Activated T-cell treated with anti-CD3 and anti-CD28 coated beads, Interleukin-2, amount 50 U/mL, for 1 hour (primary cell): ENCODE measurements around the gene LMAN2L.
"Not testable (repeated sequence)": the region's sequence is repeated elsewhere in the genome, so short reads cannot be mapped to it uniquely, and the experiment has no call there.

Experiments used
- DNase-seq: peaks from one replicate; pipeline ENCODE4 v3.0.0-alpha.2; 2020

Gene LMAN2L

GRCh38 chr2:96687266-96687665 lies 52.6 kb downstream of the LMAN2L start:
- DNase-seq = no peak

- no peak for DNase-seq
These were observed 54.0 kb downstream of the LMAN2L start for GRCh38 chr2:96685577-96686459.

DNA sequence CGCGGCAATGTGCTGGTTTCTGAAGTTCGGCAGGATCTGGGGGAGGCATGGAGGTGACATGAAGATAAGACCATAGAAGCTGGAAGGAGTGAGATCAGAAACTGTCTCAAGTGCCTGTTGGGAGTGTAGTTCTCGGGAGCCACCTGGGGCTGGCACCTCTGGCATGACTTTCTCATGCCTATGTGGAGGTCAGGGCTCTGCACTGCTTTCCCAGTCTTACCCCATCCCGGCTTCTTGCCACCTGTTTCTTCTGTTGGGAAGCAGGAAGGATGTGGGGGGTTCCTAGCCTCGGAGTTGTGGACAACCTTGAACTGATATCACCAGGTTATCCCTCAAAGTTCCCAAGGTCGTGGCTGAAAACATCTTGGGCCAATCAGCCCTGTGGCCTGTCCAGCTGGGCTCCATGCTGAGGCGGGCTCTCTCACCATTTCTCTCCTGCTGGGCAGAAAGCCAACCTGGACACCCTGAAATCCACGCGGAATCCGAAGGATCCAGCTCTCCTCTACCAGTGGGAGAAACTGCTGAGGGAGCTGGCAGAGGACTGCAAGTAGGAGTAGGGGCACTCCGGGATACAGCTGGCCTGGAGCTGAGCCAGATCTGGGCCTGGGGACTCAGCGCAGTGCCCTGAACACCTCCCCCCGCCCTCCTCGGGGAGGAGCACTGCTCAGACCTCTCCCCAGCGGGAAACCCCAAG lies 54.8 kb downstream of the LMAN2L start:
- no peak for DNase-seq

DNA sequence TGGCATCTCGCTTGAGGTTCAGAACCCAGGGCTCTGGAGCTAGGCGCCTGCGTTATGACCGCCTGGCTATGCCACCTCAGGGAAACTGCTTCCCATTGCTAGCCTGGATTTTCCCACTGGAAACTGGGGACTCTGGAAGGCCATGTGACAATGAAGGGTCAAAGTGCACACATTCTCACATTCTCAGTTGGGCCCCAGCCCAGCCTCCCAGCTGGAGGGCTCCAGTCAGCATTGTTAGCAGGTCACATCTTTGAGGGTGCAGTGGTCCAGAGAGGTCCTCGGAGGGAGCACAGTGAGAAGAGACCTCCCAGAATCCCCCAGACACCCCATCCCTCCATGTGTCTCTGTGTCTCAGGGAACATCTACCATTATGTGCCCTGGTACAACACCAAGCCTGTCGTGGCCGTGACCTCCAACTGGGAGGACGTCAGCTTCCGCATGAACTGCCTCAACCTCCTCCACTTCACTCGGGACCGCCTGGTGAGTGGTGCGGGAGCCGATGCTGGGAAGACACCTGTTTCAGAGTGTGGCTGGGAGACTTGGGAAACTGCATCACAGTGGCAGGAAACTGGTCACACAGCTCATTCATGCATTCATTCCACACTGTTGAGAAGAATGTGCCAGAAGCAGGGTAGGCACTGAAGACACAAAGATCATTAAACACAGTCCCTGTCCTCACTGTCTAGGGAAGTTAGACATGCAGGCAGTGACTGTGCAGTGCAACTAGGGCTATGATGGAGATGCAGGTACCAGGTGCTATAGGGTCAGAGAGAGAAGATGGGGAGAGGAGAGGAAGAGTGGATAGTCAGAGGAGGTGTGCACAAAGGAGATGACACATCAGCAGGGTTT lies 55.7 kb downstream of the LMAN2L start:
- no peak for DNase-seq

- no peak for DNase-seq
These were observed 56.6 kb downstream of the LMAN2L start for GRCh38 chr2:96683307-96683706.

GRCh38 chr2:96681540-96681939 lies 58.3 kb downstream of the LMAN2L start:
- no peak for DNase-seq

DNA sequence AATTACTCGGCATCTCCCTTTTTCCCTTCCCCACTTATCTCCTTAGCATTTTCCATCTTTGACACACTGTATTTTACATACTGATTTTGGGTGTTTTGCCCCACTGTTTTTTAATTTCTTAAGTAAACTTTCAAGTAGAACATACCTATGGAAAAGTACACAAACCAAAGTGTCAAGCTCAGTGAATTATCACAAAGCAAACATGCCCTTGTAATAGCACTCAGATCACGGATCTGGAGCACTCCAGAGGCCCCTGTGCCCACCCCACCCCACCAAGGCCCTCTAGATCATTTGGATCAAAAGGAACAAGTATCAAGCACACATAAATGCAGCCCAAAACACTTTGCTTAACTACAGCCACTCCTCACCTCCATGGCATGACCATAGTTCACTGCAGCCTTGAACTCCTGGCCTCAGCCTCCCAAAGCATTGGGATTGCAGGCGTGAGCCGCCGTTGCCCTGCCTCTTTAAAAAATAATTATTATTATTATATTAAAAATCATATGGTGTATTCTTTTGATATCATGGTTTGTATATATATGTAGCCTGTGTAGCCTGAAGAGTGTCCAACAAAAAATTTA lies 59.2 kb downstream of the LMAN2L start:
- DNase-seq = no peak

GRCh38 chr2:96679848-96680247 lies 60.0 kb downstream of the LMAN2L start:
- DNase-seq = no peak

DNA sequence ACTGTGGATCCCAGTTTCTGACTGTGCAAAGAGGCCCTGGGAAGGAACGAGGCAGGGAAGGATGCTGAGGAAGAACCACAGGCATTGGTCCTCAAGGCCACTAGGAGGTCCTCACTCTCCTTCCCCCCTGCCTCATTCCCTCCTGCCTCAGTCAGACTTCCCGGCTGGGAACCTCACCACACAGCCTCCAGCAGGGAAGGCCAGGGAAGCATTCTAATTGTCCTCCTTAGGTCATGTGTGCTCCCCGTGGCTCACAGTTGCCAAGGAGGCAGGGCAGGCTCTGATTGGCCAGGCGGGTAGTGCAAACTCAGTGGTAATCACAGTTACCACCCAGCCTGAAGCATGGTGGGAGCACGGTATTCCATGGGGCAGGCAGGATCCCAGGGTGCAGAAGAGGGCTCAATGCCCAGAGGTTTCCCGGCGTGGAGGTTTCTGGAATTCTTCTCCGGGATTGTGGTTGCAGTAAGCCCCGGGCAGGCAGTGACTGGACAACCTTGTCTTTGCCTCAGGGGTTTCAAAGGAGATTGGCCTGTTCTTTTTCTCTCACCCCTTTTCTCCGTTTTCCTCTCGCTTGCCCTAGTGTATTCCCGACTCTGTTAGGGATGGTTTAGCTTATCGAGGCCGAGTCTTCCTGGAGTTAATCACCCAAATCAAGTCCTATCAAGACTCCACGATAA lies 70.2 kb downstream of the LMAN2L start:
- DNase-seq = no peak

DNA sequence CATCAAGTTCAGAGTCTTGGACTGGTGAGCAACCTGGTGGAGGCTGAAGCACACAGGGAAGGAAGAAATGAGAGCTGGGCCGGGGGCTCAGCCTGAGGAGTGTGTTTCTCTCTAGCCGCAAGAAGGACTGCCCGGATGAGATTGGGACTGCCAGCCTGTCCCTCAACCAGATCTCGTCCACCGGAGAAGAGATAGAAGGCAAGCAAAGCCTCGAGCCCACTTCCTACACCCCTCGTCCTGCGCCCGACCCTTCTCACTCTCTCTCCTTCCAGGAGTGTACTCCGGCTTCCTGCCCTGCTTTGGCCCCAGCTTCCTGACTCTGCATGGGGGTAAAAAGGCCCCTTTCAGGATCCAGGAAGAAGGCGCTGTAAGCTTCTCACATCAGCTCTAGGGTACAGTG lies 71.1 kb downstream of the LMAN2L start:
- no peak for DNase-seq

GRCh38 chr2:96665717-96666116 lies 74.1 kb downstream of the LMAN2L start:
- DNase-seq = not testable (repeated sequence)

GRCh38 chr2:96665083-96665569 lies 74.7 kb downstream of the LMAN2L start:
- DNase-seq = no peak

- DNase-seq = no peak
These were observed 75.4 kb downstream of the LMAN2L start for GRCh38 chr2:96664366-96664925.

GRCh38 chr2:96663829-96664228 lies 76.0 kb downstream of the LMAN2L start:
- no peak for DNase-seq

DNA sequence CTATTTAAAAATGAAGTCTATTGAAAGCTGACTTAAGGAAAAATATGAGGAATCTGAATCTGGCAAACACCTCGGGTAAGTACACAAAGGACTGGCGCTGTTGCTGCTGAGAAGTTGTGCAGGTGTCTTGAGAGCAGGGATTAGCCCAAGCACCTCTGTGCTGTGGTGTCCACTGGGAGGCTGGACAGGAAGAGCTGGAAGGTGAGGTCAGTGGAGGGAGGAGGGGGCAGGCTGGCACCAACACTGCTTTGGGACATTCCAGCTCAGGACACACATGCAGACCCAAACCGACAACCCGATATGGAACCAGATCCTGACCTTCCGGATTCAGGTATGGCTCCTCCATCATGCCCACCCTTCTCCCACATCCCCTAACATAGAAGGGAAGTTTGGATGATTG lies 76.7 kb downstream of the LMAN2L start:
- DNase-seq = no peak

DNA sequence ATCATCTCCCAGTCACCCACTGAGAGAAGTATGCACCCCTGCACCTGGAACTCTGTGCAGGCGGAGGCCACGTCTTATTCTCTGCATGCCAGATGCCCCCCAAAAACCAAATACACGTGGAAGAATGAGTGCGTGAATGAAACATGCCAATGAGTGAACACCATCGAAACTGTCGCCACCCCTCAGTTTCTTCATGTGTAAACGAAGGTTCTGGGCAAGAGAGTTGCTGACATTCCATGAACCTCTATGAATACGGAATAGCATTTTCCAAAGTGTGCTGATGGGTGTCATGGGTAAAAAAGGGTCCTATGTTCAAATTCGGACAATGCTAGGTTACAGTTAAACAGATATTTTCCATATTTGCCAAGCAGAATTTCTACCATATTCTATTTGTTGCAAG lies 77.5 kb downstream of the LMAN2L start:
- no peak for DNase-seq

DNA sequence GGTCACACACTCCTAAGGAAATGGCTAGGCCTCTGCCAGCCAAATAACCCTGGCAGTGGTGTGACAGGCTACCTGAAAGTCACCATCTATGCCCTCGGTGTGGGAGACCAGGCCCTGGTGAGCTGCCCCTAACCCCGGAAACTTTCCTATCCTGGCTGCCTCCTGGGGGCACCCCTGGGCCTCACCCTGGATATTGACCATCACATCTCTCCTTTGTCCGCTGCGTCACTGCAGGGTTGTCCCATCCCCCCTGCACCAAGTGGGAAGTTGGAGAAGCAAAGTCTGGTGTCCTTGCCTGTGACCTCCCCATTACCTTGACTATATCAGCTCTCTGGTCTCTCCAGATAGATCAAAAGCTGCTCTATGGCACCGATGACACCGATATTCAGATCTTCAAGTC lies 78.5 kb downstream of the LMAN2L start:
- DNase-seq = no peak

DNA sequence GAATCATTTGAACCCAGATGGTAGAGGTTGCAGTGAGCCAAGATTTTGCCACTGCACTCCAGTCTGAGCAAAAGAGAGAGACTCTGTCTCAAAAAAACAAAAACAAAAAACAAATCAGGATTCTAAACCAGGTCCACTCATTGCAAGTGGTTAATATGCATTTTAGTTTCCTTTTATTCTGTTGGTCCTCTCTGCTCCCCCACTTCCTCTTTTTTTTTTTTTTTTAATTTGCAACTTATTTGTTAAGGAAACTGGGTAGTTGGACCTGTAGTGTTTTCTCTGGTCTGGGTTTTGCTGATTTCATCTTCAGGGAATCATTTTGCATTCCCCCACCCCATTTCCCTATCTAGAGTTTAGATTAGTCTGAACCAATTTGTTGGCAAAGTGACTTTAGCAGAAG lies 83.3 kb downstream of the LMAN2L start:
- DNase-seq = no peak
